Measurements from ENCODE around the gene SMIM20.

DNA sequence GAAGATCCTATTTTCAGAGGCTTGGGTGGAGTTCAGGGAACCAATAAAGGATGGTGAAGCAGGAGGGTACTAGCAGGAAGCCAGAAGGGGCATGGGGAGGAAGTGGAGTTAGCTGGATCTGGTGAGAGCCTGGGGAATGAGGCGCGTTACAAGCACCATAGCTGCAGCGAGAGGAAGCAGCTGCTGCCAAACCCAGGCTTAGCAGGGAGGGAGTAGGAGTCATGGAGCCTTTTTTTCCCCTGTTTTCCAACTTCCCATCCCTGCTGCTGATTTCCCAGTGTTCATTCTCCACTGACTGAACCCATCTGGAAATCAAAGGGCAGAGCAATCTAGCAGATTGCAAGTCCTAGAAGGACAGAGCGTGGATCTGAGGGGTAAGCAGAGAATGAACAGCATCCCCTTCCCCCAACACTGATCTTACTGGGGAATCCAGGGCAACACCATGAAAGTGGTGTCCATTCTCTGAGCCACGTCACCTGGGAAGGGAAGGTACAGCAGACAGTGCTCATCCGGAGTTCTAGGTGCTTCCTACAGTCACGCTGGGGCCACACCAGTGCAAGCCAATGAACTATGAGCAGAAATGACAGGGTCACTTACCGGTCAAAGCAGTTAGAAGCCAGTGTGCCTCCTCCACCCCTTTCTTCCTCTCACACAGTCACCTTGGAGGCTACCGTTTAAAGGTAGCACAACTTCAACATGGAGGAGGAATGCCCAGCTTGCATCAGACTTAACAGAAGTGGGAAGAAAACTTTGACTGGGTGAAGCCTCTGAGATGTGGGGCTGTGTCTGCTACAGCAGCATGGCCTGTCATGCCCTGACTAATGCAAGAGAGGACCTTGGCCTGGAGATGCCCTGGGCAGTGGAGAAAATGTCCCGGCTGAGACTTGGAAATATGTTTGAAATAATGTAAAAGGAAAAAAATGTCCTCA lies 36.7 kb downstream of the SMIM20 start:
- TF ChIP-seq REST (IDR thresholded peaks at IDR 0.05; ENCODE audit: insufficient read depth in 1 of 2, low read depth in 2 of 2, low read length in 2 of 2) (no peak), POLR2AphosphoS5 (IDR thresholded peaks at IDR 0.05; ENCODE audit: low read depth, low read length) (no peak), FOXP2 (optimal IDR thresholded peaks at IDR 0.05; ENCODE audit: borderline replicate concordance, extremely low read depth, extremely low read length, insufficient read depth) (no peak)
